ENCODE results near the gene CAMK2G. TPM values are rescaled to one million over a fixed set of nuclear protein-coding genes. Genes with fewer than 3 reads are reported as not detected.
"Not testable (repeated sequence)": the region's sequence is repeated elsewhere in the genome, so short reads cannot be mapped to it uniquely, and the experiment has no call there.

CAMK2G gene
- total RNA-seq, 1 experiment from 2014 or later, result 30.2 TPM

DNA sequence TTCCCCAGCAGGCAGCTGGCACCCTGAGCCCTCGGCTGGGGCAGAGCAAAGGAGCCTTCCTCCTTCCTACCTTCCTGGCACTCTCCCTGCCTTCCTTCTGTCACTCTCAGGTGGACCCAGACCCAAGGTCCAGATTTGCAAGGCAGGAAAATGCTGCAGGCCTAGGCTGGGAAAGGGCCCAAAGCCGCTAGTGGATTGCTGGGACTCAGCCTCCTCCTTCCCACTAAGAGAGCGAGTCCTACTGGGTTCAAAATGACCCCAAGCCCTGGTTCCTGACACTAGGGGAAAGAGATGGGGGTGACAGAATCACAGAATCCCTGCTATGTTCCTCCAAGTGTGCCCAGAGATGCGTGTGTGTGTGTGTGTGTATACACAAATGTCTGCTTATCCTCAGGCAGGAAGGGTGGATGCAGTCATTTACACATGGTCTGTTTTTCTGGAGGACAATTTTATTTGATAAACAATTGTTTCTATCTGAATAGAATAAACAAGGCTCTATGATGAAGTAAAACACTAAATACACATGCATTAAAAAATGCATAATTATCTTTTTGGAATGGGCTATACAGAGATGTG, 35.3 kb upstream of the CAMK2G start:
- Histone ChIP-seq H3K4me3 (peak overlapping the region; percentile 76), H3K4me1 (peaks cover 41% of the 10 kb centered on the region)

DNA sequence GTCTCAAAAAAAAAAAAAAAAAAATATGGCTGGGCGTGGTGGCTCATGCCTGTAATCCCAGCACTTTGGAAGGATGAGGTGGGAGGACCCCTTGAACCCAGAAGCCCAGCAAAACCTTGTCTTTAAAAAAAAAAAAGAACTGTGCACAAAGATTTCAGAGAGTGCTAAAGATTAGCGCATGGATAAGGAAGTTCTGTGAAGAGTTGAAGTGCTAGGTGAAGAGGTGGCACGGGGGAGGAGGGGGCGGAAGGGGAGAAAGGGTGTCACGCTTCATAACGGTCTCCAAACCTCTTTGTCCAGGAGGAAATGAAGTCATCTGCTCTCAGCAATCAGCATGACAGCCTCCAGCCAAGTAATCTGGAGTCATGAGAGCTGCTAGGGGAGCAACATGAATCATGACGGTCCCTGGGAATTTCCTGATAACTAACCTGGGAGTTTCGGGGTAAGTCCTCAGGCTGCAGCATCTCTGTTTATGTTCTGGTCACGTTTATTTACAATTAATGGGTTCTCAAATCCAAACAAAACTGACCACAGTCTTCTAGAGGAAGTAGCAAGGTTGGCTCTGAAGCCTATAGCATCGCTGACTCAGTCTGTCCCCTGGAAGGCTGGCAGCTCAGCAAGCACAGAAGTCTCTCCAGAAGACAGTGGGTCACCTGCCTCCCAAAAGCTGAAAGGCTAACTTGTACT, 34.6 kb upstream of the CAMK2G start:
- peak; percentile 96 to 99 for DNase-seq
- peaks cover 41% of the 10 kb centered on the region for H3K4me1 ChIP-seq
- peaks cover 2% of the 10 kb centered on the region for H3K36me3 ChIP-seq
- H3K9me3 ChIP-seq (replicated peaks), result no peaks in the 10 kb centered on the region
- peak overlapping the region; percentile 96 for H3K27ac ChIP-seq
- H3K27me3 ChIP-seq, result no peaks in the 10 kb centered on the region
- H3K4me3 ChIP-seq, result peak overlapping the region; percentile 76

More for the DNA sequence above, 35.3 kb upstream of the CAMK2G start:
- no peak for DNase-seq
- no peaks in the 10 kb centered on the region for H3K9me3 ChIP-seq (replicated peaks)
- no peaks in the 10 kb centered on the region for H3K27me3 ChIP-seq
- H3K36me3 ChIP-seq, result peaks cover 8% of the 10 kb centered on the region
- peak overlapping the region; percentile 96 for H3K27ac ChIP-seq

DNA sequence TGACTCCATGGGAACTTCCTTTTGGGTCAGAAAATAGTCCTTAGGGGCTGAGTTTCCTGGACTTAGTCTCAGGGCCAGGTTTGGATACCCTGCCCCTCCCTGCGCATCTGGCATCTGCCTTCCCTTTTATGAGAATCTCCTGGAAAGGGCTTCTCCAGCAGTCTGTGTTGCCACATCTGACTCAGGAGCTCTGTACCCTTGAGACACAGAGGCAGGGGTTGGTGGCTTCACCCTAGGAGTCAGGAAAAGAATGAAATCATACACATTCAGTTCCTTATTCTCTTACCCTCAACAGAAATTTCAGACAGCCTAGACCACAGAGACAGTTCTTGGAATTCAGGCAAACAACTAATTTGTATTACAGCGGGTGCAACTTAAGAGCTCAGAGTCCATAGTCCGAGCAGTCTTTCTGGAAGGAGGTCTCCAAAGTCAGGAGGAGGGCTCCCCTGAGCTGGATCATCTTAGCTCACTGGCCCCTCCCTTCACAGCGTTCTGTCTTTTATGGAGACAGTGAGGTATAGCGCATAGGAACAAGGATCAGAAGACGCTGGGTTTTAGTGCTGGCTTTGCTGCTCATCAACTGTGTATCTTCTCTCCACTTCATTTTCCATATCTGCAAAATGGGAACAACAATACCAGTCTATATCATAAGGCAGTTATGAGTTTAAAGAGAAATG, 33.6 kb upstream of the CAMK2G start:
- H3K27me3 ChIP-seq, result no peaks in the 10 kb centered on the region
- DNase-seq, result peak; percentile 46 to 69
- no peaks in the 10 kb centered on the region; the same call in 1 of the 2 replicates for H3K36me3 ChIP-seq
- peaks cover 41% of the 10 kb centered on the region for H3K4me1 ChIP-seq
- H3K27ac ChIP-seq, result peak overlapping the region; percentile 96
- H3K9me3 ChIP-seq (replicated peaks), result no peaks in the 10 kb centered on the region
- peak overlapping the region; percentile 76 for H3K4me3 ChIP-seq

- Histone ChIP-seq H3K36me3 (no peaks in the 10 kb centered on the region), H3K4me3 (no peak overlapping the region), H3K27me3 (no peaks in the 10 kb centered on the region), H3K27ac (peak overlapping the region; percentile 96), H3K4me1 (peaks cover 41% of the 10 kb centered on the region), H3K9me3 (replicated peaks) (no peaks in the 10 kb centered on the region)
- peak; percentile 99 for DNase-seq
These were observed 32.4 kb upstream of the CAMK2G start for GRCh38 chr10:73906524-73907447.

GRCh38 chr10:73905256-73906020, 31.1 kb upstream of the CAMK2G start:
- H3K27ac ChIP-seq, result peak overlapping the region; percentile 96
- no peaks in the 10 kb centered on the region for H3K9me3 ChIP-seq (replicated peaks)
- DNase-seq, result no peak
- peaks cover 41% of the 10 kb centered on the region for H3K4me1 ChIP-seq
- no peaks in the 10 kb centered on the region for H3K27me3 ChIP-seq
- H3K4me3 ChIP-seq, result no peak overlapping the region
- no peaks in the 10 kb centered on the region for H3K36me3 ChIP-seq

- Histone ChIP-seq H3K36me3 (no peaks in the 10 kb centered on the region), H3K27ac (no peak overlapping the region), H3K4me1 (peaks cover 41% of the 10 kb centered on the region), H3K4me3 (no peak overlapping the region), H3K27me3 (no peaks in the 10 kb centered on the region), H3K9me3 (replicated peaks) (no peaks in the 10 kb centered on the region)
- DNase-seq, result no peak
These were observed 28.0 kb upstream of the CAMK2G start for GRCh38 chr10:73902351-73902750.

GRCh38 chr10:73901261-73901660, 26.9 kb upstream of the CAMK2G start:
- no peaks in the 10 kb centered on the region for H3K36me3 ChIP-seq
- DNase-seq, result no peak
- no peaks in the 10 kb centered on the region for H3K9me3 ChIP-seq (replicated peaks)
- H3K27me3 ChIP-seq, result no peaks in the 10 kb centered on the region
- no peak overlapping the region for H3K4me3 ChIP-seq
- peaks cover 33% of the 10 kb centered on the region for H3K4me1 ChIP-seq
- no peak overlapping the region for H3K27ac ChIP-seq

GRCh38 chr10:73900064-73900463, 25.7 kb upstream of the CAMK2G start:
- H3K4me1 ChIP-seq, result peaks cover 22% of the 10 kb centered on the region
- H3K4me3 ChIP-seq, result no peak overlapping the region
- no peaks in the 10 kb centered on the region for H3K27me3 ChIP-seq
- H3K36me3 ChIP-seq, result no peaks in the 10 kb centered on the region
- no peaks in the 10 kb centered on the region for H3K9me3 ChIP-seq (replicated peaks)
- no peak for DNase-seq
- H3K27ac ChIP-seq, result peak overlapping the region; percentile 62

- H3K36me3 ChIP-seq, result no peaks in the 10 kb centered on the region
- peaks cover 25% of the 10 kb centered on the region for H3K4me1 ChIP-seq
- H3K4me3 ChIP-seq, result no peak overlapping the region
- peak overlapping the region; percentile 62 for H3K27ac ChIP-seq
- DNase-seq, result peak; percentile 75 to 80
- H3K9me3 ChIP-seq (replicated peaks), result no peaks in the 10 kb centered on the region
- H3K27me3 ChIP-seq, result no peaks in the 10 kb centered on the region
These were observed 25.1 kb upstream of the CAMK2G start for GRCh38 chr10:73899423-73899822.

DNA sequence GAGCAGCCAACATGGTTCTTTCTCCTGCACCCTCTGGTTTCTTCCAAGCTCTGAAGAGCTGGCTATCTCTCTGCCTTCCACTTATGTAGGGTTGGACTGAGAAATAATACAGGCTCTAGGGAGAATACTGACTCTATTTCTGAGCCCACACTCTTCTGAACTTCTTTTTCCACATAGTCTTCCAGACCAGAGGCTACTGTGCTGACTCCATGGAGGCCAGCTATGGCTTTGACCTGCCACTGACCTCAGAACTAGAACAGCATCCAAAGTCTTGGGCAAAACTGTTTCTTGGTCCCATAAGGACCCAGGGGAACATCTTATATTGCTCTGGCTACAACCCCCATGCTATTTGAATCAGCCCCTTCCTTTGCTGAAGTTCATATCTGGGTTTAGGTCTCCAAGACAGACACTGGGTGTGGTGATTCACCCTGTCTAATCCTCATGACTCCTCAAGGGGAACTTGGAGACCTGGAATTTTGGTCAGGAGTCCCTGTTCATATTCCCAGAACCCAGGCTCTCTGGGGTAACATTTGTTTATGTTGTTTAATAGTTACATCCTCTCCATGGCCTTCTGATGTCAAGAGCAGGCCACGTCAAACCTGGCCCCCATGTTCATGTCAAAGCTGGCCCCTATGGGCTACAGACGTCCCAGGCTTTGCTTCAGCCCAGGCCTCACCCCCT, 24.5 kb upstream of the CAMK2G start:
- Histone ChIP-seq H3K27ac (peak overlapping the region; percentile 62), H3K27me3 (no peaks in the 10 kb centered on the region), H3K4me1 (peaks cover 30% of the 10 kb centered on the region), H3K36me3 (no peaks in the 10 kb centered on the region), H3K9me3 (replicated peaks) (no peaks in the 10 kb centered on the region), H3K4me3 (no peak overlapping the region)
- no peak for DNase-seq

DNA sequence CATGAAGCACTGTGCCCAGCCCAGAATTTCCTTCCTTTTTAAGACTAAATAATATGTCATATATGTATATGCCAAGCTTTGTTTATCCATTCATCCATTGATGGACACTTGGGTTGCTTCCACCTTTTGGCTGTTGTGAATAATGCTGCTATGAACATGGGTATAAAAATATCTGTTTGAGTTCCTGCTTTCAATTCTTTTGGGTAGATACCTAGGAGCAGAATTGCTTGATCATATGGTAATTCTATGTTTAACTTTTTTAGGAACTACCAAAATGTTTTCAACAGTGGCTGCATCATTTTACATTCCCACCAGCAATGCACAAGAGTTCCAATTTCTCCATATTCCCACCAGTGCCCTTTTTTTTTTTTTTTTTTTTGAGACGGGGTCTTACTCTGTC, 23.3 kb upstream of the CAMK2G start:
- Histone ChIP-seq H3K9me3 (replicated peaks) (no peaks in the 10 kb centered on the region), H3K4me1 (peaks cover 35% of the 10 kb centered on the region), H3K36me3 (no peaks in the 10 kb centered on the region), H3K4me3 (no peak overlapping the region), H3K27me3 (no peaks in the 10 kb centered on the region), H3K27ac (no peak overlapping the region)
- DNase-seq, result no peak

DNA sequence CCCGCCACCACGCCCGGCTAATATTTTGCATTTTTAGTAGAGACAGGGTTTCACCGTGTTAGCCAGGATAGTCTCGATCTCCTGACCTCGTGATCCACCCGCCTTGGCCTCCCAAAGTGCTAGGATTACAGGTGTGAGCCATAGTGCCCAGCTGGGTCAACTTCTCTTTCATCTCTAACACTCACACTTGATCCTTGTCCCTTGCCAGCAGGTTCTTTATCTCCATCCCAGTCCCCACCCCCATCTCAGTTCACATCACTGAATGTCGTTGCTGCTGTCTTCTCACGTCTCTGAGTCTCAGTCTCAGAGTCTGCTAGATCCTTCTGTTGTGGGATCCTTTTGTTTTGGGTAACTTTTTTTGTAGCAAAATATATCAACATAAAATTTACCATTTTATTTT, 21.0 kb upstream of the CAMK2G start:
- H3K9me3 ChIP-seq (replicated peaks); H3K27ac ChIP-seq; H3K27me3 ChIP-seq; H3K4me3 ChIP-seq; H3K36me3 ChIP-seq; DNase-seq: not testable (repeated sequence)
- peaks cover 39% of the 10 kb centered on the region for H3K4me1 ChIP-seq

DNA sequence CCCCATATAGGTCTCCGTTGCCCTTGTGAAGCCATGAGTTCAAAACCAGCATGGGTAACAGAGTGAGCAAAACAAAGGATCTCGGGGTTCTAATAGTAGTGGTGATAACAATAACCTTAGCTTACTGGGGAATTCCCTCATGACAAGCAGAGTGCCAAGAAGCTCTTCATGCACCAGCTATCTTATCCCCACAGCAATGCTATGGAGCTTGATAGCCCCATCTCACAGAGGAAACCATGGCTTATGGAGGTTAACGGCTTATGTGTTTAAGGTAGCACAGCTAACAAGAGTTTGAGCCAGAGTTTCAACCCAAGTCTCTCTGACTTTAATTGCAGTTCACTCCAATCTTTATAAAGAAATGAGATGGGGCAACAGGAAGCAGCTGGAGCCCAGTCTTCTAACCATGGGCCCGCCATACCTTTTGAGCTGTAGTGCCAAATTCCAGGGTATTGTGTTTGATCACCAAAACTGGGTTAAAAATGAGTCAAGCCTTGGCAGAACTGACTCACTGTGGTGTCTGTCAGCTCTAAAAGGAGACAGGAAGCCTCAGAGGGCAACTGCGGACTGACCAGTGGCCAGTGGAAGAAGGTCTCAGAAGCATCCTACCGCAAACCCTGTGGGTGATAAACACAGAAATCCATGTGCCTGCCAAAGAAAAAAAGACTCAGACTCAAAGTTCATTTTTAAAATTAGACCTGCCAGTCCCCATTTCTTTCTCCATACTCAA, 20.1 kb upstream of the CAMK2G start:
- no peak for DNase-seq
- H3K27ac ChIP-seq, result peak overlapping the region; percentile 16; the same call in 1 of the 2 replicates

More for the DNA sequence above, 20.1 kb upstream of the CAMK2G start:
- Histone ChIP-seq H3K27me3 (no peaks in the 10 kb centered on the region), H3K4me1 (peaks cover 33% of the 10 kb centered on the region), H3K4me3 (no peak overlapping the region), H3K9me3 (replicated peaks) (no peaks in the 10 kb centered on the region), H3K36me3 (no peaks in the 10 kb centered on the region)
